Fibroblast of skin of scalp (primary cell): ENCODE results near the gene POF1B. TPM values are rescaled to one million over a fixed set of nuclear protein-coding genes. Genes with fewer than 3 reads are reported as not detected.
A peak's percentile ranks its signal among the peaks of the same experiment; 100 is the strongest.
"Not testable (repeated sequence)": the region's sequence is repeated elsewhere in the genome, so short reads cannot be mapped to it uniquely, and the experiment has no call there.

Experiments
- DNase-seq: peaks from one replicate; pipeline ENCODE4 v3.0.0-alpha.2; 2013
- polyA plus RNA-seq, 2 experiments: library from polyadenylated mRNA; unstranded; fragments of 120-200 nt; gene quantifications; one replicate each; pipeline ENCODE4 v1.2.1, GENCODE V29; 2013; ENCODE audit not compliant: insufficient read length in 2 of 2

Gene POF1B, protein sequence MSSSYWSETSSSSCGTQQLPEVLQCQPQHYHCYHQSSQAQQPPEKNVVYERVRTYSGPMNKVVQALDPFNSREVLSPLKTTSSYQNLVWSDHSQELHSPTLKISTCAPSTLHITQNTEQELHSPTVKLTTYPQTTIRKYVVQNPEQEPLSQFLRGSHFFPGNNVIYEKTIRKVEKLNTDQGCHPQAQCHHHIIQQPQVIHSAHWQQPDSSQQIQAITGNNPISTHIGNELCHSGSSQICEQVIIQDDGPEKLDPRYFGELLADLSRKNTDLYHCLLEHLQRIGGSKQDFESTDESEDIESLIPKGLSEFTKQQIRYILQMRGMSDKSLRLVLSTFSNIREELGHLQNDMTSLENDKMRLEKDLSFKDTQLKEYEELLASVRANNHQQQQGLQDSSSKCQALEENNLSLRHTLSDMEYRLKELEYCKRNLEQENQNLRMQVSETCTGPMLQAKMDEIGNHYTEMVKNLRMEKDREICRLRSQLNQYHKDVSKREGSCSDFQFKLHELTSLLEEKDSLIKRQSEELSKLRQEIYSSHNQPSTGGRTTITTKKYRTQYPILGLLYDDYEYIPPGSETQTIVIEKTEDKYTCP
- polyA plus RNA-seq (2013, experiment 1 of 2; ENCODE audit: insufficient read length) = not detected
- not detected for polyA plus RNA-seq (2013, experiment 2 of 2; ENCODE audit: insufficient read length)

DNA sequence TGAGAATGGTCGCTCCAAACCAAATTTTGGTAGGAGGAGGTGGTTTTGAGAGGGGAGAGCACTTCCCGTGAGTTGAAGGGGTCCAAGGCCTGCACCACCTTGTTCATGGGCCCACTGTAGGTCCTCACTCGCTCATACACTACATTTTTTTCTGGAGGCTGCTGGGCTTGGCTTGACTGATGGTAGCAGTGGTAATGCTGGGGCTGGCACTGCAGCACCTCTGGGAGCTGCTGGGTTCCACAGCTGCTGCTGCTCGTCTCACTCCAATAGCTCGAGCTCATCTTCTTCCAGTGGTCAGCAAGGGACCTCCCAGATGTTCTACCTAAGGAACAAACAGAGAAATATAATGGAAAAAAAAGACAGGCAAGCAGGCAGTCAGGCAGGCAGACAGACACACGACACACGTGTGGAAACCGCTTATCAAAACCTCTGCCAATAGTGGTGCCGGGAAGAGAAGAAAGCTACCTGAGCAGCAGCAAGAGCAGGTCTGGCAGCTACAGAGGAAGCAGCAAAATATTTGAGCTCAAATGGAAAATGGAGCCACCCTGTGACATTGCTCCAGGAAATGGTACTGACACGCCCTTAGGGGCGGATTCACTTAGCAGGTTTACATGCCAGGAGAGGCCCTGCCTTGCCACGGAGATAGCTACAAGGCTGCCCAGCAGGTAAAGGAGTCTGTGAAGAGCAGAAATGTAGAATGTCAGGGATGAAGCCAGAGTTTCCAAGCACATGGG lies at the start of gene POF1B:
Gene POF1B, minus strand, starts transcription at position 492 of the 734 bp plus-strand sequence. Its CDS starts 211 bp downstream, at position 281.
- no peak for DNase-seq

DNA sequence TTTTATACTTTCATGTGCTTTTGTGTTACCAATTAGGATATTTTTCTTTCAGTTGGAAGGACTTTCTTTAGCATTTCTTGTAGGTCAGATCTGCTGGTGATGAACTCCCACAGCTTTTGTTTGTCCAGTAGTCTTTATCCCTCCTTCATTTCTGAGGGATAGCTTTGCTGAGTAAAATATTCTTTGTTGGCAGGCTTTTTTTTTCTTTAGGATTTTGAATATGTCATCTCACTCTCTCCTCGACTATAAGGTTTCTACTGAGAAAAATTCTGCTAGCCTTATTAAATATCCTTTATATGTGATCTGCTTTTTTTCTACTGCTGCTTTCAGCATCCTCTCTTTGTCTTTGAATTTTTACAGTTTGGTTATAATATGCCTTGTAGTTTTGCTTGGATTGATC lies 49.6 kb upstream of the POF1B start:
- DNase-seq = no peak

- DNase-seq = no peak
Observed at GRCh38 chrX:85419293-85419692, 39.8 kb upstream of the POF1B start.

DNA sequence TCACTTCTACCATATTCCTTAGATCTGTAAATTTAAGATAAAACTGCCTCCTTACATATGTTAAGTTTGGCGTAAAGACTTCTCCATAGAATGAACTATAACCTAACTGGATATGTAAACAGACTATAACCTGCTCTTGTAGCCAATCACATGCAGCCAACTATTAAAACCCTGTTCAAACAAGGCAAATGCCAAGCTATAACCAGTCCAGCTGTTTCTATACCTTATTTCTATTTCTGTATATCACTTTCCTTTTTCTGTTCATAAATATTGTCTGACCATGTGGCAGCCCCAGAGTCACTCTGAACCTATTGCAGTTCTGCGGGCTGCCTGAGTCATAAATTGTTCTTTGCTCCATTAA lies 12.4 kb upstream of the POF1B start:
- DNase-seq = no peak

- no peak for DNase-seq
Observed at GRCh38 chrX:85391185-85391877, 11.9 kb upstream of the POF1B start.

- no peak for DNase-seq
Observed at GRCh38 chrX:85381602-85382001, 2.1 kb upstream of the POF1B start.

DNA sequence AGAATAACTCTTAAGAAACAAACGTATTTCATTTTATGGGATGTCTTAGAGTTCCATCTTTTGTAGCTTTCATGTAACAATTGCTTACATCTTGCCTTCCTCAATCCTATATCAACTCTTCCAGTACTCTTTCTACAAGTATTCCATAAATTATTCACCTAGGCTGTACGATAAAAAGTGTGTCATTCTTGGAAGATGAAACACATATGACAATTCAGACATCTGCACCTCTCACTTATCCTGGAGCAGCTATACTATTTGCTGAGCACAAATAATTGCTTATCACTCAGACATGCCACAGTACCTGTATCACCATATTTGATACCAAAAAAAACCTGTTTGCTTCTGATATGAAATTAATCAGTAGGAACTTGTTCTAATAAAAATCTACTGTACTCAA lies 1.0 kb downstream of the POF1B start:
- DNase-seq = no peak

DNA sequence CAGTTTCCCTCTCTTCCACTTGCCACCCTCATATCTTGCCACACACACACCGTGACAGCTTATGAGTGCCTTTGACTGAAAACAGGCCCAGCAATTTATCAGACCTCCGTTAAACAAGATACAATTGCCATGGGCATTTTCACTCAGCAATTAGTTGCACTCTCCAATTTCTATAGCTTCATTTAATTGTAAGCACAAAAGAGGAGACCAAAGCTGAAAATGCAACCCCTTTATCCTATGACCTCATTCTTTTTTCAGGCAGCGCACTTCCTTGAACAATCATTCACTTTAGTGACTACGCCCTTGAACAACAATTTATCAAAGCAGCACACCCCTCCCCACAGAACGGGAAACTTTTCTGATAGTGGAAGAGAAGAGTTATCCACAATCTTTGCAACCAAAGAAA lies 4.1 kb downstream of the POF1B start:
- no peak for DNase-seq

GRCh38 chrX:85365370-85365995 lies 14.0 kb downstream of the POF1B start:
- DNase-seq = no peak

GRCh38 chrX:85359051-85359450 lies 20.4 kb downstream of the POF1B start:
- no peak for DNase-seq

DNA sequence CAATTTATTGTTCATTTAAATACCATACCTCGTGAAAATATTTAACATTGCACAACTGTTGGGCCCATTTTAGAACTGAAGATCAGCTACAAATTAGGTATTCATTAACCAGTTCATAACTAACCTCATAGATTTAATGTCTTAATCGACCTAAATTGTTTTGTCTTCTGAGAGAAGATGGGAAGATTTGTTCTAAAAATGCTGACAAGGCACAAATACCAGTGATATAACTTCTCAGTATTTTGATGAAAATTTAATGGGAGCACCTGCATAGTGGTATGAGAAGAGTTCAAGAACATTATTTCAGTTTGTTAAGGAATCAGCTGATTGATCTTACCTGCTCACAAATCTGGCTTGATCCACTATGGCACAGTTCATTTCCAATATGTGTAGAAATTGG lies 33.9 kb downstream of the POF1B start:
- DNase-seq = no peak

- no peak for DNase-seq
Observed at GRCh38 chrX:85327060-85327333, 52.5 kb downstream of the POF1B start.

GRCh38 chrX:85326234-85327059 lies 53.0 kb downstream of the POF1B start:
- no peak for DNase-seq

DNA sequence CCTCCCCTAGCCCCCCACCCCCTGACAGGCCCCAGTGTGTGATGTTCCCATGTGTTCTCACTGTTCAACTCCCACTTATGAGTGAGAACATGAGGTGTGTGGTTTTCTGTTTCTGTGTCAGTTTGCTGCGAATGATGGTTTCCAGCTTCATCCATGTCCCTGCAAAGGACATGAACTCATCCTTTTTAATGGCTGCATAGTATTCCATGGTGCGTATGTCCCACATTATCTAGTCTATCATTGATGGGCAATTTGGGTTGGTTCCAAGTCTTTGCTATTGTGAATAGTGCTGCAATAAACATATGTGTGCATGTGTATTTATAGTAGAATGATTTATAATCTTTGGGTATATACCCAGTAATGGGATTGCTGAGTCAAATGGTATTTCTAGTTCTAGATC lies 68.1 kb downstream of the POF1B start:
- not testable (repeated sequence) for DNase-seq

DNA sequence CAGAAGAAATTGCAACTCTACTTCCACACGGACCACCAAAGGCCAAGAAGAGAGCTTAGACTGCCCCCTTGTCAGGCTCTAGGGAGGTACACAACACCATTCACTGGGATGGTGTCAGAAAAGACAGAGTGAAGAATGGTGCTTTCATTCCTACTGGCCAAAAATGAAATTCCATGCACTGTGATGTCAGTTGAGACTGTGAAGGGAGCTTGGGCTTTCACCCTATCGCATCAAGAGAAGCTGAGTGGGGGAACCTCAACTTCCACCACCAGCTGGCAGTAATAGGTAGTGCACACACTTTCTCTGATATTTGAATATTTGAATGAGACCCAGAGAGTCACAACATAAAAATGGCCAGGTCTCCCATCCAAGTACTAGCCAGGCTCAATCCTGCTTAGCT lies 69.7 kb downstream of the POF1B start:
- DNase-seq = no peak

DNA sequence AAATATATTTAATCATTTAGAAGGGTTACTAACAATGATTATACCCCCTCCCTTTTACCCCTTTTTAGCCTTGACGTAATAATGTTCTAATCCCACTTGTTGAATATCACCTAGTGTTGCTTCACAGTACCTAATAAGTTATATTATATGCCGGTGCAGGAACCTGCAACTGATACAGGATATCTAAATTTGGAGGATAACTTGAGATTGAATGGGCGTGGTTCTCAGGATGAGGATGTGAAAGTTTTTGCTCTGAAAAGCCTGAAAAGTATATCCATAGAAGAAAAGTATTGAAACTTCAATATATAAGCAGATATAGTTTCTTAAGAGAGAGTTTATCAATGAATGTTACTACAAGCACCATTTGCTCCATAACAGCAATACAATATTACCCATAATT lies 75.9 kb downstream of the POF1B start:
- no peak for DNase-seq

DNA sequence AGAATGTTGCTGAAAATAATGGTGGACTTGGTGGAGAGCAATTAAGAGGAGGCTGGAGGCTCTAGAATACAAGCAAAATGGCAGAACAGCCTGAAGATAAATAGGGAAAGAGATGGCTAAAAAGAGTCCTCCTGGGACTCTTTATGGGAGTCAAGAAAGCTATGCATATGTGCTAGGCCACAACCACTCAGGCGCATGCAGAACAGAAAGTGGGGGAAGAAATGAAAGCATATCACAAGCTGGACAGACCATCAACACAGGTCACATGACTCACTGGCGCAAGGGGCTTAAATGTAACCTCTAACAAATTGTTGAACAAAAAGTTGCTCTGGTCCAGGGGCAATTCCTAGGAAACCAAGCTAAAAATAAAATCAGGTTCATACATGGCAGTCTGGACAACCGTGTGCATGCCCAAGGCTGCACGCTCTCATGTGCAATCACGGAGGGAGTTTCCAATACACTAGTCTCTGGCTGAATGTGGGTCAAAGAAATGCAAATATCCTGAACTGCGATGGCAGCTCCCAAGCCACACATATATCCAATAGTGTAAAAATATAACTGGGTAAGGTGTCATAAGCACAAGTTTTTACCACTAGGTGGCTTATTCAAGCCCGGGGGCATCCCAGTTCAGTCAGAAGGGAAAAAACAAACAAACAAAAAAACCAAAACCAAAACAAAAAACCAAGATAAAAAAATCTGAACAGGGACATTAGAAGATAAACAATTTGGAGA lies 90.3 kb downstream of the POF1B start:
- DNase-seq = no peak

GRCh38 chrX:85285286-85285685 lies 94.2 kb downstream of the POF1B start:
- DNase-seq = not testable (repeated sequence)

- DNase-seq = peak; percentile 15
Observed at GRCh38 chrX:85244450-85245211, 134.8 kb downstream of the POF1B start.

DNA sequence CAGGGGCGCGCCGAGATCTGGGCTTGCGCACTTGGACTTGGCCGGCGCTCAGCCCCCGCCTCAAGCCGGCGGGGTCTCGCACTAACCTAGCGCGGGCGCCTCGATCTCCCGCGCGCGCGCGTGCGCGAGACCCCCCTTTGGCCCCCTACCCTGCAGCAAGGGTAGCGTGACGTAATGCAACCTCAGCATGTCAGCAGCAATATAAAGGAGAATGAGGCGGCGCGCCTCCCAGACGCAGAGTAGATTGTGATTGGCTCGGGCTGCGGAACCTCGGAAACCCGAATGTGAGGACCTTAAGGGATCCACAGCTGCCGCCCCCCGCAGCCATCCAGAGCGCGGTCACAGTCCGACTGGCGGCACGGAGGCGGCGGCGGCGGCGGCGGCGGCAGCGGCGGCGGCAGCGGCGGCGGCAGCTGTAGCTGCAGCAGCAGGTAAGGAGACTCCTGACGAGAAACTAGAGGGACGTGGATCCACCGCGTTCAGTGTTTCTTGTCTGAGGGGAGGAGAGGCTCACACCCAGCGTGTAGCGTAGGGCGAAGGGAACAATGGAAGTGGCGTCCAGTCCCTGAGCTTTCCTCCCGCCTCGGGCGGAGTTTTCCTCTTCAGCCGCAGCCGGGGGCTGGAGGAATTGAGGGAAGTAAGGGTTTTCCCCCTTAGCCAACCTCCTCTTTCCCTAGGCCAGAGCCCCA lies 135.6 kb downstream of the POF1B start, which contains the start of the genes SATL1 and ZNF711:
Gene SATL1, minus strand, starts transcription at position 19 of the 689 bp plus-strand sequence. CDS start 134,811 bp downstream, outside the sequence.
Gene ZNF711, plus strand, starts transcription at position 231 of the 689 bp plus-strand sequence. CDS start 3,582 bp downstream, outside the sequence.
- DNase-seq = peak; percentile 70
